ENCODE data around the gene VPS37B. TPM values are rescaled to one million over a fixed set of nuclear protein-coding genes. Genes with fewer than 3 reads are reported as not detected.

The VPS37B gene
- polyA plus RNA-seq, 1 of the 3 experiments (the other 2 are of a cell fraction): 41.1 TPM

GRCh38 chr12:122860040-122860853 is 35.7 kb downstream of the VPS37B start:
- POLR2A ChIA-PET: interaction anchor here (0.6 kb wide), 1 partner anchor 791 kb away, joined by 4 read pairs; no protein-coding TSS in a partner anchor

GRCh38 chr12:122859303-122860039 is 36.5 kb downstream of the VPS37B start:
- Histone ChIP-seq H3K27me3 (ENCODE audit: insufficient read depth) (no peaks in the 10 kb centered on the region), H3K79me2 (ENCODE audit: insufficient read depth) (no peaks in the 10 kb centered on the region), H3K9ac (no peak overlapping the region), H3K9me2 (no peaks in the 10 kb centered on the region), H2AFZ (ENCODE audit: low read depth) (no peak overlapping the region), H3K4me3 (ENCODE audit: low read depth in 2 of 2, low read length in 1 of 2) (no peak overlapping the region), H4K20me1 (ENCODE audit: insufficient read depth) (no peaks in the 10 kb centered on the region), H3F3A (replicated peaks; ENCODE audit: insufficient read depth) (no peaks in the 10 kb centered on the region), H3K4me1 (ENCODE audit: control insufficient read depth in 1 of 2, insufficient read depth in 2 of 2, low read depth in 1 of 2, low read length in 1 of 2) (peaks cover 0 to 20% of the 10 kb centered on the region in 2 experiments; a peak in 1 of 4 replicates), H3K9me3 (no peaks in the 10 kb centered on the region), H3K27ac (ENCODE audit: low read depth in 2 of 2, low read length in 1 of 2) (no peak overlapping the region), H3K4me2 (no peak overlapping the region), H3K36me3 (replicated peaks in 1 of 2; ENCODE audit: control insufficient read depth in 1 of 2, insufficient read depth in 2 of 2, low read length in 1 of 2) (peaks cover 0 to 18% of the 10 kb centered on the region in 2 experiments)
- DNase-seq: peak; percentile 38
- 86% methylated on average over 25 of the region's 26 CpGs for WGBS (ENCODE audit: low lambda C conversion rate)
- no peak for TF ChIP-seq PBX3 (IDR thresholded peaks at IDR 0.05)
- no peak for TF ChIP-seq ZBTB33 (IDR thresholded peaks at IDR 0.05; ENCODE audit: borderline replicate concordance, low read depth)
- no peak for TF ChIP-seq POLR2AphosphoS5 (IDR thresholded peaks at IDR 0.05; ENCODE audit: low read depth, low read length)
- TF ChIP-seq CTCF (IDR thresholded peaks at IDR 0.05): no peak
- no peak for TF ChIP-seq TAF1 (IDR thresholded peaks at IDR 0.05; ENCODE audit: borderline replicate concordance, low read depth, low read length)
- no peak for TF ChIP-seq USF2 (IDR thresholded peaks at IDR 0.05; ENCODE audit: borderline replicate concordance, low read depth, low read length)
- POLR2A ChIA-PET: no interaction called here
- CTCF ChIA-PET: interaction anchor here (0.8 to 8.0 kb wide), 14 partner anchors 12 to 110 kb away, joined by 3 to 148 read pairs (median 9); partner anchors contain the start of gene ABCB9

More at GRCh38 chr12:122860040-122860853, 35.7 kb downstream of the VPS37B start:
- Histone ChIP-seq H3K9ac (no peak overlapping the region), H3K27me3 (ENCODE audit: insufficient read depth) (no peaks in the 10 kb centered on the region), H3K9me3 (no peaks in the 10 kb centered on the region), H3K27ac (ENCODE audit: low read depth in 2 of 2, low read length in 1 of 2) (no peak overlapping the region; a peak in 1 of 4 replicates), H3K4me1 (ENCODE audit: control insufficient read depth in 1 of 2, insufficient read depth in 2 of 2, low read depth in 1 of 2, low read length in 1 of 2) (peaks cover 0 to 22% of the 10 kb centered on the region in 2 experiments; a peak in 1 of 4 replicates), H3K9me2 (no peaks in the 10 kb centered on the region), H3K79me2 (ENCODE audit: insufficient read depth) (no peaks in the 10 kb centered on the region), H2AFZ (ENCODE audit: low read depth) (no peak overlapping the region), H3F3A (replicated peaks; ENCODE audit: insufficient read depth) (no peaks in the 10 kb centered on the region), H3K4me3 (ENCODE audit: low read depth in 2 of 2, low read length in 1 of 2) (peak overlapping the region in 1 of 2 experiments; percentile 44; a peak in 1 of 4 replicates), H4K20me1 (ENCODE audit: insufficient read depth) (no peaks in the 10 kb centered on the region), H3K4me2 (no peak overlapping the region), H3K36me3 (replicated peaks in 1 of 2; ENCODE audit: control insufficient read depth in 1 of 2, insufficient read depth in 2 of 2, low read length in 1 of 2) (peaks cover 0 to 22% of the 10 kb centered on the region in 2 experiments)
- no peak for TF ChIP-seq MEF2A (IDR thresholded peaks at IDR 0.05; ENCODE audit: borderline replicate concordance, low read depth)
- TF ChIP-seq SMC3 (IDR thresholded peaks at IDR 0.05; ENCODE audit: low read depth, low read length): peak; percentile 95
- peak; percentile 92 for TF ChIP-seq RAD21 (IDR thresholded peaks at IDR 0.05; ENCODE audit: low read length)
- TF ChIP-seq CTCF (IDR thresholded peaks at IDR 0.05): peak; percentile 85
- 51% methylated on average over 13 of the region's 28 CpGs for WGBS (ENCODE audit: low lambda C conversion rate)
- CTCF ChIA-PET: interaction anchor here (0.5 to 8.0 kb wide), 43 partner anchors 9 to 377 kb away, joined by 3 to 148 read pairs (median 4); partner anchors contain the start of genes ABCB9, MPHOSPH9, MTRFR and OGFOD2
- DNase-seq: peak; percentile 89

Data from SK-N-SH (cell line).